Daoy (cell line): ENCODE results near the gene PLA2G12B. TPM values are rescaled to one million over a fixed set of nuclear protein-coding genes. Genes with fewer than 3 reads are reported as not detected.
A peak's percentile ranks its signal among the peaks of the same experiment; 100 is the strongest.
"Not testable (repeated sequence)": the region's sequence is repeated elsewhere in the genome, so short reads cannot be mapped to it uniquely, and the experiment has no call there.

Source experiments
- DNase-seq: peaks from one replicate; pipeline ENCODE4 v3.0.0-alpha.2; 2015; ENCODE audit warnings: low read depth
- total RNA-seq: library from RNA; depleted of rRNA; stranded (reverse); fragments of >200 nt; shearing (Covaris generic); gene quantifications from 2 replicates; pipeline ENCODE4 v1.2.3, GENCODE V29; 2014

PLA2G12B gene
- total RNA-seq, 1 experiment from 2014 or later, result not detected

DNA sequence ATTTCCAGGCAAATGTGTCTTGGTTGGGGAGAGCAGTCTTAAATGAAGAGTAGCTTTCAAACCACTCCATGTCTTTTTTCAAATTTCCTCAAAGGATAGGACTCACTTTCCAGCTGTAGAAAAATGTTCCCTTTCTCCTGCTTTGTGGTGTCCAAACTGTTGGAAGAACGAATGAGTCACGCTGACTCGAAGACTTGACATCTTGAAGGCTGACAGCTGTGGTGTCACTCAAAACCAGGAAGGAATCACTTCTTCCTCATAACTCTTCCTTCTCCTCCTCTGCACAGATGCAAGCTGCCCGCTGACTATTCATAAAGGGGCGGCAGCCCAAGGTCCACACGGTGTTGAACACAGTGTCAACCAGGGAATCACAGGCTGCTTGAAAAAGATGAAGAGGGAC lies 19.2 kb downstream of the PLA2G12B start:
- peak; percentile 4 for DNase-seq

DNA sequence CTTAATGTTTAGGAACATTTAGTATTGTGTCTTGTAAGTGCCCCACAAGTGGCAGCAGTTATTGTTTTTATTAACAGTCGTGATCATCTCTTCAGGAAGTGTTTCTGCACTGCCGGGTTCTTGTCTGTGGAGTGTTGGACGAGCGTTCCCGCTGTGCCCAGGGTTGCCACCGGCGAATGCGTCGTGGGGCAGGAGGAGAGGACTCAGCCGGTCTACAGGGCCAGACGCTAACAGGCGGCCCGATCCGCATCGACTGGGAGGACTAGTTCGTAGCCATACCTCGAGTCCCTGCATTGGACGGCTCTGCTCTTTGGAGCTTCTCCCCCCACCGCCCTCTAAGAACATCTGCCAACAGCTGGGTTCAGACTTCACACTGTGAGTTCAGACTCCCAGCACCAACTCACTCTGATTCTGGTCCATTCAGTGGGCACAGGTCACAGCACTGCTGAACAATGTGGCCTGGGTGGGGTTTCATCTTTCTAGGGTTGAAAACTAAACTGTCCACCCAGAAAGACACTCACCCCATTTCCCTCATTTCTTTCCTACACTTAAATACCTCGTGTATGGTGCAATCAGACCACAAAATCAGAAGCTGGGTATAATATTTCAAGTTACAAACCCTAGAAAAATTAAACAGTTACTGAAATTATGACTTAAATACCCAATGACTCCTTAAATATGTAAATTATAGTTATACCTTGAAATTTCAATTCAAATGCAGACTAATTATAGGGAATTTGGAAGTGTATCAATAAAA lies 22.2 kb downstream of the PLA2G12B start:
- no peak for DNase-seq

DNA sequence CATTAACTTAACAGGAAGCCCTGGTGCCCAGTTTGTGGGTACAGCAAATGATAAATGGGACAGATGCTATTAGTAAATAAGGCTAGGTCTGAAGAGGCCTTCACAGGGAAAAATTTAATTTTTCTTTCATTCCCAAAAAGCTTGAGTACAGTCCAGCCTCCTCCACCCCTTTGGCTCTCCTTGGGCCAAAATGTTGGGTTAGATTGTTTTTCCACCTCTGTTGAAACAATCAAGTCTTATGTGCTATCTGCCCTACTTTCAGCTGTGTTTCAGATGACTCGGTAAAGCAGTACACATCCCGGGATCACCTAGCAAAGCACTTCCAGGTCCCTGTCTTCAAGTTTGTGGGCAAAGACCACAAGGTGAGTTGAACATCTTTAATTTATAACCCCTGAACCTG lies 24.3 kb downstream of the PLA2G12B start:
- no peak for DNase-seq

DNA sequence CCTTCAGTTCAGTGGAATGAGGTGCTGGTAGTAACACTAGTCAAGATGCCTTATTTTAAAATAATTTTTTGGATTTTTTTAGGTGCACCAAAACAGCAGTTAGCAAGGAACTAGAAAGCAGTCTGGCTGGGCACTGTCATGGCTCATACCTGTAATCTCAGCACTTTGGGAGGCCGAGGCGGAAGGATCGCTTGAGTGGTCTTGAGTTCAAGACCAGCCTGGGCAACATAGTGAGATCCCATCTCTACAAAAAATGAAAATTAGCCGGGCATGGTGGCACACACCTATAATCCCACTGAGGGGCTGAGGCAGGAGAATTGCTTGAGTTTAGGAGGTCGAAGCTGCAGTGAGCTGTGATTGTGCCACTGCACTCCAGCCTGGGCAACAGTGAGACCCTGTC lies 25.8 kb downstream of the PLA2G12B start:
- DNase-seq, result no peak

DNA sequence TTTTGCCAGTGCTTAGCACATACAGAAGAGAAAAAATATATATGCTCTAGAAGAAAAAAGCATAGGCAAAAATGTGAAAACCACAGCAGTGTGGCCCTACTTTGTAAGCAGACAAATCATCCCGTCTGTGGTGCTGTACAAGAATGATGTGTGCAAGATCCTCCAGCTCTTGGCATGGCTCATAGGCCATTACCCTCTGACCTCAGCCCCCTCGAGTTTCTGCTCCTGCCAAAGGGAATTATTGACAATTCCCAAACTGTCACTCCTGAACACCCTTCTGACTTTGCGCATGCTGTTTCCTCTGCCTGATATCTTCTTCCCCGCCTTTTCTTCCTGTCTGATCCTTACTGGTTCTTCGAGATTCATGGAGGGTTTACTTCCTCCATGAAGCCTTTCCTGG lies 27.1 kb downstream of the PLA2G12B start:
- no peak for DNase-seq

DNA sequence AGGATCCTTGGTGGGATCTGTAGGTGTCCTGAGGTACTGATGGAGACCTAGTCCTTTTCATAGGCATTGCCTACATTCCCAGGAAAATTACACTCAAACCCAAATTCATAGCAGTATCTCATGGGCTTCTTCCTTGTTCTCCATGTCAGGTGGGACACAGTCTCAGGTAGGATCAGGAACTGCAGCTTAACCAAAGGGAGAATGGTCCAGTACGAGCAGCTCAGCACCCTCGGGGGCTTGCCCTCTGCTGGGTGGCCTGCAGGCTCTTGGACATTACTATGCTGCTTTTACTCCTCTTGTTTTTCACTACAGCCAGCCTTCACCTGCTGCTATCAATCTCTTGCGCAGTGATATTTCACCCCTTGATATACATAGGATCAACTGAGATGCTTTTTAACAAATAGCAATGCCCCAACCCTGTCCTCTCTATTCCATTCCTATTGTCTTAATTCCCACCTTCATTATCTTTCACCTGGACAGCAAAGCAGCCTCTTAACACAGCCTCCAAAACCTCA lies 28.6 kb downstream of the PLA2G12B start:
- no peak for DNase-seq

DNA sequence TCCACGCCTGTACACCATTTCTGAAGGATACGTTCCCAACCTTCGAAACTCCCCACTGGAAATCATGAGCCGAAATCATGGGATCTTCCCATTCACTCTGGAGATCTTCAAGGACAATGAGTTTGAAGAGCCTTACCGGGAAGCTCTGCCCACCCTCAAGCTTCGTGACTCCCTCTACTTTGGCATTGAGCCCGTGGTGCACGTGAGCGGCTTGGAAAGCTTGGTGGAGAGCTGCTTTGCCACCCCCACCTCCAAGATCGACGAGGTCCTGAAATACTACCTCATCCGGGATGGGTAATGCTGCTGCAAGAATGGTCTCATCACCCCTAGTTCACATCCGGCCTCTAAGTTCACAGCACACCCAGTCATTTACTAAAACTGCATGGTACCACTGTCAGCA lies 30.3 kb downstream of the PLA2G12B start:
- DNase-seq, result no peak

DNA sequence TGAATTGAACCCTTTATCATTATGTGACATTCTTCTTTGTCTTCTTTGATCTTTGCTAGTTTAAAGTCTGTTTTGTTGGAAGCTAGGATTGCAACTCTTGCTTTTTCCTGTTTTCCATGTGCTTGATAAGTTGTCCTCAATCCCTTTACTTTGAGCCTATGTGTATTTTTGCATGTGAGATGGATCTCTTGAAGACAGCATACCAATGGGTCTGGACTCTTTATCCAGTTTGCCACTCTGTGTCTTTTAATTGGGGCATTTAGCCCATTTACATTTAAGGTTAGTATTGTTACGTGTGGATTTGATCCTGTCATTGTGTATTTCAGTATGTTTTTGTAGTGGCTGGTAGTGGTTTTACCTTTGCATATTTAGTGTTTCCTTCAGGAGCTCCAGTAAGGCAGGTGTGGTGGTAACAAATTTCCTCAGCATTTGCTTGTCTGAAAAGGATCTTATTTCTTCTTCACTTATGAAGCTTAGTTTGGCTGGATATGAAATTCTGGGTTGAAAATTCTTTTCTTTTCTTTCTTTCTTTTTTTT lies 33.4 kb downstream of the PLA2G12B start:
- DNase-seq, result not testable (repeated sequence)

DNA sequence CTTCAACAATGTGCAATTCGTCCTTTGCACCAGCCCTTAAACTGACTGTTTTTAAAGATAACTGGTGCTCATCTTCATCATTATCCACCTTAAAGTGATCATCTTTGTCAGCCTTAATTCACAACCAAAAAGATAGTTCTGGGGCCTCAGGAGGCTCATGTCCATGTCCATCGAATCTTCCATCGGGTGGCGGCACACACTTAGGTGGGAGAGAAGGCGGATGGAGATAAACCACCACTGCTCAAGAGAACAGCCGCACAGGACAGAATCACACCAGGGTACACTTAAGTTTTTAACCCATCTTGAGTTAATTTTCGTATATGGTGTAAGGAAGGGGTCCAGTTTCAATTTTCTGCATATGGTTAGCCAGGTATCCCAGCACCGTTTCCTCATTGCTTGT lies 36.3 kb downstream of the PLA2G12B start:
- no peak for DNase-seq

DNA sequence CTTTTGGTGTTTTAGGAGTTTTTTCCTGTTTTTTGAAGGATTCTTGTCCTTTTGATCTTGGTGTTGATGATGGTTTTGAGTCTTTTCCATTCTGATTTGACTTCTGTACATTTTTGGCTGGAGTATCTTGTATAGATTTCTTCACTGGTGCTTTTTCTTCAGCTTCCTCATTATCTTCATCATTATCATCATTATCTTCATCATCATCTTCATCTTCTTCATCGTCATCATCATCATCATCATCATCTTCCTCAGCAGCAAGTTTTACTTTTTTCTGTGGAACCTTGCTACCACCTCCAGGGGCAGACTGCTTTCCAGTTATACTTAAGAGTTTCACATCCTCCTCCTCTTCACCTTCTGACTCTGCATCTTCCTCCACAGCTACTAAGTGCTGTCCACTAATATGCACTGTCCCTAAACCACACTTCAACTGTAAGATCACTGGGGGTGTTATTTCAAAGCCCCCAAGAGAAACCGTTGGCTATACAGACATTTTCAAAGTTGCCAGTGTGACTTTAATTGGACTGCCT lies 36.7 kb downstream of the PLA2G12B start:
- not testable (repeated sequence) for DNase-seq

DNA sequence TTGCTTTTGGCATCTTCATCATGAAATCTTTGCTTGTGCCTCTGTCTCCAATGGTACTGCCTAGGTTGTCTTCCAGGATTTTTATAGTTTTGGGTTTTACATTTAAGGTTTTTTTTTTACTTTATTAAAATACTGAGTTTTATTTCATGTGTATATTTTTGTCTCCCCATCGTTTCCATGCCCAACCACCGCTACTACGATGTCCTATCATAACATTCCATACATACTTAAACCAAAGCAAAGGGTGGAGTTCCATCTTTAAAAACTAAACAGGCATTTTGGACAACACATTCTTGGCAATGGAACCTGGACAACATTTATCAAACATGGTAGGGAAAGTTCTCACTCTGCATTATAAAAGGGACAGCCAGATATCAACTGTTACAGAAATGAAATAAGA lies 37.4 kb downstream of the PLA2G12B start:
- DNase-seq, result not testable (repeated sequence)

DNA sequence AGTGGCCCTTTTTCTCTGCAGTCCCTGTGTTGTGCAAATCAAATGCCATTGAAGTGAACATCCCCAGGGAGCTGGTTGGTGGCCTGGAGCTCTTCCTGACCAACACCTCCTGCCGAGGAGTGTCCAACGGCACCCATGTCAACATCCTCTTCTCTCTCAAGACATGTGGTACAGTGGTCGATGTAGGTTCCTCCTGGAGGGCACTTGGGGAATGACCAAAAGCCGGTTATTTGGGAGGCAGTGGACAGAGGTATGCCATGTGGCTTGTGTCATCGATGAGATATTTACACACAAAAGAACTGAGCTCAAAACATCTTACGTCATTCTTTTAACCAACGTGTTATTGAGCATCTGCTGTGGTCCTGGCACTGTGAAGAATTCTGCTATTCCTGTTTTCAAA lies 41.3 kb downstream of the PLA2G12B start:
- no peak for DNase-seq

DNA sequence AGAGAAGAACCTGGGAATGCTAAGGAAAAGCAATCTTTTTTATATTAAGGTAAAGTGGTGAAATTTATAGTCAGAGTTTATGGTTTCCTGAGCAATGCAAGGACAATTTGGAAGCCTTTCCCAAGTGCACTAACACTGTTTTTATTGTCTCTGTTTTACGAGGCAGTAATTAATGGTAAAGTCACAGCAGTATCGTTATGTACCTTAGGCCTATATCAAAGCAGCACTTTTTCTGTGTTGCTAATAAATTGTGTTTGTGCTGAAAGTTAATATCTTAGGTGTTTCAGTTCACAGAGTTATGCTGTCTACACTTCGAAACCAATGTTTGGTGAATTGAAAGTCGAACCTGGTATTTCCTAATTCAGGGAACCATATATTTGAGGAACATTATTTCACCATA lies 41.9 kb downstream of the PLA2G12B start:
- no peak for DNase-seq

DNA sequence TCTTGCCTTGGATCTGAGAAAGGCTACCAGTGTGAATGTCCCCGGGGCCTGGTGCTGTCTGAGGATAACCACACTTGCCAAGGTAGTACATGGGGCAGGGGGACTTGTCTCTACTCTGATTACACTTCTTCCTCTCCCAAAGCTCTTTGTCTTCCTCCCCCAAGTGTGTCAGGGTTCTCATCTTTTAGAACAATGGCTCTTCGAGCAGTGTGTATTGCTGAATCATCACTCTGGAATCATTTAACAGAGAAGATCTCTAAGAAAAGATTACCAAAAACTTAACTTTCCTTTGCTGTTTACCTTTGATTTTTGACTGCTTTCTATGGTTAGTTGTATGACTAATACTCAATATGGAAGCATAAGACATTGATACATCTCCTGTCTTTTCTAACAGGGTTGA lies 42.8 kb downstream of the PLA2G12B start:
- DNase-seq, result no peak

DNA sequence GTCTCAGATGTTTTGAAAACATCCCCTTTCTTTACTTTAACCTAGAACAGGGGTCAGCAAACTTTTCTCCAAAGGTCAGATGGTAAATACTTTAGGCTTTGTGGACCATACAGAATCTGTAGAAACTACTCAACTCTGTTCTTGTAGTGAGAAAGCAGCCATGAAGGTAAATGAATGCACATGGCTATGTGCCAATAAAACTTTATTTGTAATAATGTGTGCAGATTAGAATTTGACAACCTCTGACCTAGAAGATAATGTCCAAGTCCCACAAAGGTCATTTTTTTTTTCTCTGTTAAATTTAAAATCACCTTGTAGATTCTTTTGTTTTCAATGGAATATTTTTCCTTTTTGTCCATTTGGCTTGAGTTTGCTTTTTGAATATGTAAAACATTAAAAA lies 43.9 kb downstream of the PLA2G12B start:
- DNase-seq, result no peak

DNA sequence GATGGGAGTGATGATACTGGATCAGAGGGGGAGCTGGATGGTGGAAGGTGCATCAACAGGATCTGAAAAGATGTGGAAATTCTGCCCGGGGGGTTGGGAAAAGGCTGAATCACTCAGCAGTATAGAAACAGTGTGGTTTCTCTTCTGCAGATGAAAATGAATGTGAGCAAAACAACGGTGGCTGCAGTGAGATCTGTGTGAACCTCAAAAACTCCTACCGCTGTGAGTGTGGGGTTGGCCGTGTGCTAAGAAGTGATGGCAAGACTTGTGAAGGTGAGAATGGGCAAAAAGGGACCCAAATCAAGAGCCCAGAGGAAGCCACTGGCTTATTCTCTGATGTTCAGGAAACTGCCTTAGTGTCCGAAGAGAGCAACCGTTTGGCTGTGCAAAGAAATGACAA lies 48.2 kb downstream of the PLA2G12B start:
- DNase-seq, result peak; percentile 7

DNA sequence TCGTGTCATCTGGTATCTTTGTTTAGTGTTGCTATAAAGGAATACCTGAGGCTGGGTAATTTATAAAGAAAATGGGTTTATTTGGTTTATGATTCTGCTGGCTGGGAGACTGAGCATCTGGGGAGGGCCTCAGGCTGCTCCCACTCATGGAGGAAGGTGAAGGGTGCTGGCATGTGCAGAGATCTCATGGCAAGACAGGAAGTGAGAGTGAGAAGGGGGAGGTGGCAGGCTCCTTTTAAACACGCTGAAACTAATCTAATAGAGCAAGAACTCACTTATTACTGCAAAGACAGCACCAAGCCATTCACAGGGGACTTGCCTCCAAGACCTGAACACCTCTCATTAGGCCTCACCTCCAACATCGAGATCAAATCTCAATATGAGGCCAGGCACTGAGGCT lies 49.8 kb downstream of the PLA2G12B start:
- no peak for DNase-seq

DNA sequence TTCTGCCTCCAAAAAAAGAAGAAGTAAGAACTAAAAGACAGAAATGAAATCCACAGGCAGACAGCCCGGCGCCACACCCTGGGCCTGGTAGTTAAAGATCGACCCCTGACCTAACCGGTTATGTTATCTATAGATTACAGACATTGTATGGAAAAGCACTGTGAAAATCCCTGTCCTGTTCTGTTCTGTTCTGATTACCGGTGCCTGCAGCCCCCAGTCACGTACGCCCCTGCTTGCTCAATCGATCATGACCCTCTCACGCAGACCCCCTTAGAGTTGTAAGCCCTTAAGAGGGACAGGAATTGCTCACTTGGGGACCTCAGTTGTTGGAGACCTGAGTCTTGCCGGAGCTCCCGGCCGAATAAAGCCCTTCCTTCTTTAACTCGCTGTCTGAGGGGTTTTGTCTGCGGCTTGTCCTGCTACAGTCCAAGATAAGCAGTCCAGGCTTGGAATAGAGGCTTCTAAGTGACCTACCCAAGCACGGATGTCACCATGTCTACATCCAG lies 50.6 kb downstream of the PLA2G12B start:
- DNase-seq, result not testable (repeated sequence)

DNA sequence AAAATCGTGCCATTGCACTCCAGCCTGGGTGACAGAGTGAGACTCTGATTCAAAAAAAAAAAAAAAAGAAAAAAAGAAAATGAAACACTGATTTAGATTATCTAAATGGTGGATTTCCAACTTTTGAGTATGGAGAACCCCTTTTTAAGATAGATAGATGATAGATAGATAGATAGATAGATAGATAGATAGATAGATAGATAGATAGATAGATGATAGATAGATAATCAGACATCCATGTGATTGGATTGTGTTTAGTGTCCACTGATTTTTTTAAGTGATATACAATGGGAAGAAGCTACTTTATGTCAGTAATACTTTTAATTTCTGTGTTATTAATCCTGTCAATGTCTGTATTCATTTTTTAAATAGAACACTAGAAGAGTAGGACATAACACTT lies 55.1 kb downstream of the PLA2G12B start:
- DNase-seq, result no peak

DNA sequence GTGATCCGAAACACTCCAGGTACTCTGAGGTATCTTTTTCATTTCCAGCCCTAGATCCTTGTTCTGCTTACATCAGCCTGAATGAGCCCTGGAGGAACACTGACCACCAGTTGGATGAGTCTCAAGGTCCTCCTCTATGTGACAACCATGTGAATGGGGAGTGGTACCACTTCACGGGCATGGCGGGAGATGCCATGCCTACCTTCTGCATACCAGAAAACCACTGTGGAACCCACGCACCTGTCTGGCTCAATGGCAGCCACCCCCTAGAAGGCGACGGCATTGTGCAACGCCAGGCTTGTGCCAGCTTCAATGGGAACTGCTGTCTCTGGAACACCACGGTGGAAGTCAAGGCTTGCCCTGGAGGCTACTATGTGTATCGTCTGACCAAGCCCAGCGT lies 56.0 kb downstream of the PLA2G12B start:
- no peak for DNase-seq

DNA sequence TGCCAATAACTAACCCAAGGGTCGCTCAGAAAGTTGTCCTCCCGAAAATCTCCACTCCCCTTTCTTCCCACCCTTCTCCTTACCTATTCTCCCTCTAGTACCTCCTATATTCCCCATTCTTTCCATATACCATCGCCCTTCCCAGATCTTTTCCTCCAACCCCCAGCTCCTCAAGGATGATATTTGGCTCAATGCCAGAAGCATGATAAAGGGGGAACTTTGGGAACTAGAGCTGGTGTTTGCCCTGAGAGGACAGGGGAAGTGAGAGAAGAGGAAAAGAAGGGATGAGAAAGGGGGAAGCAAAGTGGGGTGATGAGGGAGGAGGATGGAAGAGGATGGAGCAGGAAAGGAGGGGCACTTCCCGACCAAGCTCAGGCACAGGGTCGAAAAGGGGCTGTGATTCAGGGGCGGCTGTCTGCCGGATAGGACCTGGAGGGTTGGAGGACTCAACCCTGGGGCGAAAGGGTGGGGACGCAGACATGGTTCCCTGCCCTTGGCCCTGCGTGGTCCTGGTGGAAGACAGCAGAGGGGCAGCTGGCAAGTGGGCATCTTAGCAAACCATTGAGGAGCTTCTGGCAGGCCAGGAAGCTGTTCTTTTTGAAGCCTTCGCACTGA lies 59.3 kb downstream of the PLA2G12B start:
- no peak for DNase-seq

DNA sequence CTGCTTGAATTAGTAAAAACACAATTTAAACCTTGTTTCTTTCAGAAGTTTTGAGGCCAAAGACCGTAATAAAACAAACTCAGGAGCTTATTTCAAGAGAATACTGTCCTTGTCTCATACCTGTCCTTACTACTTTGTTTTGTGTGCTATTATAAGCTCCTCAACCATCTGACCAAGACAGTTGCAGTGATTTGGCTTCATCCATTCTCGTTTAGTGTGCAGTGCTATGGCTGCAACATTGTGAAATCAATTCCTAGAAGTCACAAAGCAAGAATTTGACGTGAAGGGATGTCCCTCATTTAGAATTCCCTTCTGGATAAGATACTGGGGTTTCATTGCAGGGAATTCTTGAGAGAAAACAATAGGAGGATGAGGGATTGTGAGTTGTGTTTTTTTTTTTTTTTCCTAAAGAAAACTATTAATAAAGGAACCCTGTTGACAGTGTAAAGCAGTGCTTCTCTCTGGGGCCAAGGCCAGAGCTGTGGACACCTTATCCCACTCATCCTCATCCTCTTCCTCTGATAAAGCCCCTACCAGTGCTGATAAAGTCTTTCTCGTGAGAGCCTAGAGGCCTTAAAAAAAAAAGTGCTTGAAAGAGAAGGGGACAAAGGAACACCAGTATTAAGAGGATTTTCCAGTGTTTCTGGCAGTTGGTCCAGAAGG lies 61.3 kb downstream of the PLA2G12B start, which contains the start of gene OIT3:
TSS of gene OIT3 (plus strand) at position 604 of the 663 bp plus-strand sequence. CDS start 60 bp downstream, outside the sequence.
- no peak for DNase-seq
